Ovary (tissue), 3 donors: ENCODE measurements around the gene SCAPER.

Experiments
- CTCF ChIP-seq, 3 donors: fragments of 450-650 bp in 2 of 3; fragments of 200-600 bp in 1 of 3; IDR thresholded peaks; one replicate each; pipeline versions ENCODE4 v1.5.1 to v1.8.0; 2016 to 2022; ENCODE audit warnings: antibody characterized with exemption in 3 of 3, mild to moderate bottlenecking in 1 of 3
- EP300 ChIP-seq: sonication (generic); formaldehyde crosslinking; IDR thresholded peaks from one replicate; pipeline ENCODE4 v1.6.1; 2017; ENCODE audit warnings: antibody characterized with exemption
- POLR2A ChIP-seq: fragments of 450-650 bp; IDR thresholded peaks from one replicate; pipeline ENCODE4 v1.6.1; 2017; ENCODE audit warnings: antibody characterized with exemption, mild to moderate bottlenecking, moderate library complexity
- donor health status: DM: no; HTN: no; CAD: no.

DNA sequence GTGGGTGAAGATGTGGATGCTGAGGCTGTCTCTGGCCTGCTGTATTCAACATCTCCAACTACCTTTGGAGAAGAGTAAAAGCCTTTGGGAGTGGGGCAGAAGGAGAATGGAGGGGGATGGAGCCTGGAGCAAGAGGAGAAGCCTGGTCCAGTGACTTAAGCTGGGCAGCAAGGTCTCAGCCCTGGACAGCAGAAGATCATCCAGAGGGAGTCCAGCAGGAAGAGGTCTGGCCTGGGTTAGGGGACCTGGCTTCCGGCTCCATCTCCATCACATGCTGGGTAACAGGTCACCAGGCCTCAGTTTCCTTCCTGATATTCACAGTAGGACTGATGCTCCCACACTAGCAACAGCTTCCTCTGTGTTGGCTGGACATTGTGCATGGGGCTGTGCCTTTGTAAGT, 572.3 kb downstream of the SCAPER start:
- TF ChIP-seq CTCF (IDR thresholded peaks at IDR 0.05): no peak
- TF ChIP-seq POLR2A: no peak
- TF ChIP-seq EP300: no peak
